ENCODE data around the gene MRPL1.
"Not testable (repeated sequence)": the region's sequence is repeated elsewhere in the genome, so short reads cannot be mapped to it uniquely, and the experiment has no call there.

The MRPL1 gene

DNA sequence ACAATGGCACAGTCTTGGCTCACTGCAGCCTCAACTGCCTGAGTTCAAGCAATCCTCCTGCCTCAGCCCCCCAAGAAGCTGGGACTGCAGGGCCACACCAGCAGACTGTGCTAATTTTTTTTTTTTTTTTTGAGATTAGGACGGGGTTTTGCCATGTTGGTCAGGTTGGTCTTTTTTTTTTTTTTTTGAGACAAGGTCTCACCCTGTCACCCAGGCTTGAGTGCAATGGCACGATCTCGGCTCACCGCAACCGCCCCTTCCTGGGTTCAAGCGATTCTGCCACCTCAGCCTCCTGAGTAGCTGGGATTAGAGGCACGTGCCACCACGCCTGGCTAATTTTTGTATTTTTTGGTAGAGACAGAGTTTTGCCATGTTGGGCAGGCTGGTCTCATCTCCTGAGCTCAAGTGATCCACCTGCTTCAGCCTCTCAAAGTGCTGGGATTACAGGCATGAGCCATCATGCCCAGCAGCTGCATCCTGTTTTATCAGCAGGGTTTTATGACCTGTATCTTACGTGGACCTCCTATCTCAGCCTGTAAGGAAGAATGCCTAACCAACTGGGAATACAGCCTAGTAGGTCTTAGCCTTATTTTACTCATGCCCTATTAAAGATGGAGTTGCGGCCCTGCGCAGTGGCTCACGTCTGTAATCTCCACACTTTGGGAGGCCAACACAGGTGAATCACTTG lies 13.2 kb upstream of the MRPL1 start:
- no peak for DNase-seq (ENCODE audit: low read depth)

DNA sequence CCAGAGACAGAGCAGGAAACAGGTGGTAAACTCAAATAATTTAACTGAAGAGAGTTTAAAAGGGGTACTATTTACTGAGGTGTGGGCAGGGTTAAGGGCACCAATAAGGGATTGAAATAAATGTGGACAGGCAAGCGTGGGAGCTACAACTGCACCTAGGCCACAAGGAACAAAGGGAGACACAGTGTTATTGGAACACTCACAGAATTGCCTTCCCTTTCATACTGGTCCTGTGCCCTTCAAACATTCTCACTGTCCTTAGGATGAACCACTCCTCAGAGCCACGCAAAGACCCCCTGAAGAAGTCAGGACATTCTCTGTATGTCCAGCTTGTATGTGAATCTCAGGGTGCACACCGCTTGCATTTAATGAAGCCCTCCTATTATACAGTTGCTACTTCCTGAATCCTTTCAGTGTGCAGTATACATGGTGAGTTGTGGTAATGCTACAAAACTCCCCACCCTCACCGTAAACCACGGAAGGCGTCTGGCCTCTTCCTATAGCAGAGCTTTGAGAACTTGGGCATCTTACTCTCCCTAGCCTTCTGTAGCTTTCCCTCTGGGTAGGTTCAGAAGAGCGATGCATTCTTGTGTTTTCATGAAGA lies 9.6 kb upstream of the MRPL1 start:
- peak; percentile 33 for DNase-seq (ENCODE audit: low read depth)

DNA sequence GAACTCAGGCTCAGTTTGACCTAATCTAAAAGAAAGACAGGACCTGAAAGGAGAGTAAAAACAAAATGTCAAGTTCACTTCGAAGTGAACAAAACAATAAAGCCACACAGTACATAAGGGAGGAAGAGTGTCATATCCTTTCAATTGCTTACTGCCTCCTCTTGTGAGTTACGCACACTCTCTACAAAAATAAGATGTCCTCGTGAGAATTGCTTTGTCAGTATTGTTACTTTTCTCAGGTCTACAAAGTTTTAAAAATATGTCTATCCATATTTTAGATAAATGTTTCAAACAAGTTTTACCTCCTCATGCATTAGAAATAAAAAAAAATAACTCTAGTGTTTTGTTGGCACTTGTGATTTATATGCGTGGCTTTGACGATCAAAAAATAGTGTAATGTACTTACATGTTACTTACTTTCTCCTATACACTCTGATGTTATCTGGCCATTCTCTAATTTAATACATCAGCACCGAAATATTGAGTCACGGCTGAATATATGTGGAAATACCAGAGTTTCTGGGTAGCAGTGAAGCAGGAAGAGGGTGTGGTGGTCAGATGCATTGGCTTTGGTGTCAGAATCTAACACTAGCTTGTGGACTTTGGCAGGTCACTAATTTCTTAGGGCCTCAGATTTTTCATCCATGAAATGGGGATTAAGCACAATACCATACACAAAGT lies 8.1 kb upstream of the MRPL1 start:
- DNase-seq (ENCODE audit: low read depth) = no peak

DNA sequence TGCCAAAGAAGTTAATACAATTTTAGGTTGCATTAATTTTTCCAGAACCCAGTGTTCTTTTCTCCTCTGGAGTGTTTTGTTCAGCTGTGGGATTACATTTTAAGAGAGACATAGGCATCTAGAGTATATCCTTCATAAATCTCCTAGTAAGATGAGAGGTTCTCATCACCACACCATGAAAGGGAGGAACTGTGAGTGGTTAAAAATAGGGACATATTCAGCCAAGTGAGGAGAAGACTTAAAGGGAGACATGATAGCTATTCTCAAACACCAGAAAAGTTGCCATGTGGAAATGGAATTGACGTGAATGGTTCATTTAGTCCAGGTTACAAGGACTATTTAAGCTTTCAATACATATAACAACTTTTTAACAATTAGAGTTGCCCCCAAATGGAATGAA lies 6.5 kb upstream of the MRPL1 start:
- no peak for DNase-seq (ENCODE audit: low read depth)

DNA sequence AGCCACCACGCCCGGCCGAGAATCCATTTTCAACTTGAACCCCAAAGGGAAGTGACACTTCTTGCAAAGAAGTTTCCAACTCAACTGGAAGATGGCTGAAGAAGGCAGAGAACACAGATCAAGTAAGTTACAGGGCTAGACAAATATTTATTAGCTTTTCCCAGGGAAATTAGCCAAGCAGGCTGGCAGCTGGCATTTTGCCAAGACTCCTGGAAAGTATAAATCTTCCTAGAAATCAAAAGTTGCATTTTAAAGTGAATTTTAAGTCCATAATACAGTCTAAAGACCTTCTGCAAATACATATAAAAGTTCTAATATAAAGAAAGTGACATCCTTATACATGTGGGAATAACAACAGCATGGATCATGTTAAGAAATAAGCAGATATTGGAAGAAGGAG lies 3.4 kb upstream of the MRPL1 start:
- no peak for DNase-seq (ENCODE audit: low read depth)

DNA sequence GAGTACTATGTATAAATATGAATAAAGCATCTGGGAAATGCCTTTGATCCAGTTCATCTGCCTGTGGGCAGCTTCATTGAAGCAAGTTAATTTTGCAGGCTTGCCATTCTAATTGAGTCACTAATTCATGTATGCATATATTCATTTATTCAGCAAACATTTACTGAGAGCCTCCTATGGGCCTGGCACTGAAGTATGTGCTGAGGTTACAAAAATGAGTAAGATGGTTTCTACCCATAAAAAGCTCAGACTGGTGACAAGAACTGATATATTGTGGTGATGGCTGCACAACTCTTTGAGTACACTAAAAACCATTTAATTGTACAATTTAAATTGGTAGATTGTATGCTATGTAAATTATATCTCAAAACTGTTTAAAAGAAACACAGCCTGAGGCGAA lies 1.1 kb upstream of the MRPL1 start:
- DNase-seq (ENCODE audit: low read depth) = no peak

DNA sequence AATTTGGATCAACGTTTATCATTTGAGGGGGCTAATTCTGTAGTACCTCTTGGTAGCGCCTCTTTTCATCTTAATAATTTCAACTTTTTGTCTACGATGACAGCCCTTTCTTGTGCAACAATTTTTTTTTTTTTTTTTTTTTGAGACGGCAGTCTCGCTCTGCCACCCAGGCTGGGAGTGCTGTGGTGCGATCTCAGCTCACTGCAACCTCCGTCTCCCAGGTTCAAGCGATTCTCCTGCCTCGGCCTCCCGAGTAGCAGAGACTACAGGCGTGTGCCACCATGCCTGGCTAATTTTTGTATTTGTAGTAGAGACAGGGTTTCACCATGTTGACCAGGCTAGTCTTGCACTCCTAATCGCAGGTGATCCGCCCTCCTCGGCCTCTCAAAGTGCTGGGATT lies 711 bp downstream of the MRPL1 start:
- DNase-seq (ENCODE audit: low read depth) = not testable (repeated sequence)

DNA sequence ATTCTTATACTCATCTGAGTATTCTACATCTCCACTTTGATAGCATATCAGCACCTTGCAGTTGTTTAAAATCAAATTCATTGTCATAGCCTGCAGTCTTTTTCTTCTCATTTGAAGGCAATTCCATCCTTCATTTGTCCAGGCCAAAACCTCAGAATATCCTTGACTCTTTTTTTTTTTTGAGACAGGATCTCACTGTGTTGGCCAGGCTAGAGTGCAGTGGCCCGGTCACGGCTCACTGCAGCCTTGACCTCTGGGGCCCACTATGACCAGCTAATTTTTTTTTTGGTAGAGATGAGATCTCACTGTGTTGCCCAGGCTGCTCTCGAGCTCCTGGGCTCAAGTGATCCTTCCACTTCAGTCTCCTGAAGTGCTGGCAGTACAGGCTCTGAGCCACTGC lies 2.6 kb downstream of the MRPL1 start:
- no peak for DNase-seq (ENCODE audit: low read depth)

DNA sequence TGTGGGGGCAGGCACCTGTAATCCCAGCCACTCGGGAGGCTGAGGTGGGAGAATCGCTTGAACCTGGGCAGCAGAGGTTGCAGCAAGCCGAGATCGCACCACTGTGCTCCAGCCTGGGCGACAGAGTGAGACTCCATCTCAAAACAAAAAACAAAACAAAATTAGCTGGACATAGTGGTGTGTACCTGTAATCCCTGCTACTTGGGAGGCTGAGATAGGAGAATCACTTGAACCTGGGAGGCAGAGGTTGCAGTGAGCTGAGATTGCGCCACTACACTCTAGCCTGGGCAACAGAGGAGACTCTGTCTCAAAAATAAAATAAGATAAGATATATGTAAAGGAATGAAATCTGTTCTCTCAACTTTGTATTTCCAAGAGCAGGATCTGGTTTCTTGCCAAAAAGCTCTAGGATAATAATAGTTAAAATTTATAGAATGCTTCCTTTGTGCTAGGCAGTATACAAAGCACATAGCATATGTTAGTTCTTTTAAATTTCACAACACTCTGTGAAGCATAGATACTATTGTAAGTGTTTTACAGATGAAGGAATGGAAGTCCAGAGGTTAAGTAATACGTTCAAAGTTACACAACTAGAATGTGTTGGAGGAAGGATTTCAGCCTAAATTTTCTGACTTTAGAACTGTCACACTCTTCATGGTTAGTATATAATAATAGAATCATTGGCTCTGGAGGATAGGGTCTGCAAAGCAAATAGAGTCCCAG lies 10.3 kb downstream of the MRPL1 start:
- DNase-seq (ENCODE audit: low read depth) = no peak

DNA sequence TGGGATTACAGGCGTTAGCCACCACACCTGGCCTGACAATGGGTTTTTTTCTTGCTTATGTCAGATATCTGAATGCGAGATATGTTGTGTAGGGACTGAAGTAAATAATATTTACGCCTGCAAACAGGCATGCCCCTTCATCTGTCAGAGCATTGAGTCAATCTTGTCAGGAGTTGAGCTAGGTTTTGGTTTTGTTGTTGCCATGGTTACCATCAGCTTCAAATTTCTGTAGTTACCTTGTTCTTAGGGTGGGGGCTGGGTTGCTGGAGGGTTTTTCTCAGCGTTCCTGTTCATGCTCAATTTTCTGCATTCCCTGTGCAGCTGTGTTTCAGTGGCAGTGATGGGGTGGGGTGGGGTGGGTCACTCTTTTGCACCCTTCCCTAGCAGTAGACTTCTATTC lies 14.5 kb downstream of the MRPL1 start:
- DNase-seq (ENCODE audit: low read depth) = no peak

DNA sequence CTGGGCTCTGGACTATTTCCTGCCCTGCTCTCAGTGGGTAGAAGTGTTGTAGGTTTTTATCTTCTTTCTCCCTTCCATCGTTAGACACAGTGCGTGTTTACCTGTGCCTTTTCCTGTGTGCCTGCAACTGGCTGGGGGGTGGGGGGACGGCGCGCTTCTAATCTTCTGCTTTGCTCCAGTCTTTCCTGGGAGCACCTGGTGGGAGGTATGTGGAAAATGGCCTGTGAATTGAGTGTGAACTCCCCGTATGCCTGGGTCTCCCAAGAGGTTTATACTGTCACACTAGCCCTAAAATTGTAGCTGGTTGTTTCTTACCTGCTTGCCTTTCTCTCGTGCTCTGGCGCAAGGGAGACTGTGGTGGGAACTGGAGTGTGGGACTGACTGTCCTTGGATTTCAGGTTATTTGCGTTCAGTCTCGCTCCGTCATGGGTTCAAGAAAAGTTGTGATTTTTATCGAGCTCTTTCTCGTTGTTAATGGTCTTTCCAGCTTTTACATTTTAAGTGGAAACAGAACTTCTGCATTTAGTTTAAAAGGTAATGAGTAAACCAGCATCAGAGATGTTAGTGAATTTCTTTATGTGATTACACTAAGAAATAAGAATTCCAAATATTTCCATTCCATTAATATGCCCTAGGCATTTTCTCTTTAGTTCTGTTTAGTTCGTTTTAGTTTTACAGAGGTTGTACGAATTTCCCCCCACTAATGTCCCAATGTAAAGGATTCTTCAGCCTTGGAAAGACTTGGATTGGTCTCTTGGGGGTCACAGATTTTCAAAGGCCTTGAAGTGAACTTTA lies 15.3 kb downstream of the MRPL1 start:
- no peak for DNase-seq (ENCODE audit: low read depth)

DNA sequence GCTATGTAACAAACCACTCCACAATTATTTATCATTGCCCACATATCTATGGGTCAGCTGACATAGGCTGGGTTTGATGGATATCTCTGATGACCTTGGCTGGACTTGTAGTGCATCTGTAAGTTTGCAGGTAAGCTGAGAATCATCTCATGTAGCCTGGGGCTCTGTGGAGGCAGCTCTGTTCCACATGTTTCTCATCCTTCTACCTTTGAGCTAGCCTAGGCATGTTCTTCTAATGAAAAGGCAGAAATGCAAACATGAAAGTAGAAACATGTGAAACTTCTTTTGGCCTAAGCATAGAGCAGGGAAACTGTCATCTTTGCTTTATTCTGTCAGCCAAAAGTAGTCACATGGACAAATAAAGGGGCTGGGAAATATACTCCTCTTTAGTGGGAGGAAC lies 18.2 kb downstream of the MRPL1 start:
- DNase-seq (ENCODE audit: low read depth) = no peak

DNA sequence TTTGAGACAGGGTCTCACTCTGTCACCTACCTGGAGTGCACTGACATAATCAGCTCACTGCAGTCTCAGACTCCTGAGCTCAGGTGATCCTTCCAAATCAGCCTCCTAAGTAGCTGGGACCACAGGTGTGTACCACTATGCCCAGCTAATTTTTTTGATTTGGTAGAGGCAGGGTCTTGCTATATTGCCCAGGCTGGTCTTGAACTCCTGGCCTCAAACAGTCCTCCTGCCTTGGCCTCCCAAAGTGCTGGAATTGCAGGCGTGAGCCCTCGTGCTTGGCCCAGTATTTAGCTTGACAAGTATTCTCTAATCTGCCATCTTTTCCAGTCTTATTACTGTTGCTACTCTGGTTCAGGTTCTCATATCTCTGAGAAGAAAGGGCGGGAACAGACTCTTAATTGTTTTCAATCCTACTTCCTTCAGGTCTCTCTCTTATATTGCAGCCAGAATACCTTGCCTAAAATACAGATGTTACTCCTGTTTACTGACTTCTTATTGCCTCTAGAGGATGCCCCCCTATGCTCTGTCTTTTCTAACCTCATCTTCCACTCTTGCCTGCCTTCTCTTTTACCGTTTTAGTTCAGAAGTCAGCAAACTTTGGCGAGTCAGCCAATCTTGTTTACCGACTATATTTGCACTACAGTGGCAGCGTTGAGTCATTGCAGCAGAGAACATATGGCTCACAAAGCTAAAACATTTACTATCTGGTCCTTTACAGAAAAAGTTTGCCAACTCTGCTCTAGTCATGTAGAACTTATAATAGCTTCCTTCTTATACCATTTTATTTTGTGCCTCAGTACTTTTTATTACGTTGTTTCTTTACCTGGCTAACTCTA lies 19.0 kb downstream of the MRPL1 start:
- no peak for DNase-seq (ENCODE audit: low read depth)

DNA sequence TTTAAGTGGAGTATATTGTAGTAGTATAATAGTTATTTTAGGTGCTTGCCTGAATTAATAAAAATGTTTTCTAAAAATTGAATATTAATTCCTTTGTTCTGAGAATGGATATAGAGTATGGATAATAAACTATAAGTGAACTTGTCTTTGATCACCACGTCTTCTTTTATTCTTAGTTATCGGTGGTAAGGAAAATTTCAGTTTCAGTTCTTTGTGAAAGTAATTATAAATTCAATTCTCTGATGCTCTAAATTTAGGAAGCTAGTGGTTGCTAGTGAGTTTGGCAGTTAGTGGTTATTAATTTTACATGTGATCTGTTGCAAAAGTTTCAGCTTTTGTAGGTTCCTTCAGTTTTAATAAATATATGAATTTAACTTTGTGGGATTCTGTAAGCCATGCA lies 30.8 kb downstream of the MRPL1 start:
- no peak for DNase-seq (ENCODE audit: low read depth)

DNA sequence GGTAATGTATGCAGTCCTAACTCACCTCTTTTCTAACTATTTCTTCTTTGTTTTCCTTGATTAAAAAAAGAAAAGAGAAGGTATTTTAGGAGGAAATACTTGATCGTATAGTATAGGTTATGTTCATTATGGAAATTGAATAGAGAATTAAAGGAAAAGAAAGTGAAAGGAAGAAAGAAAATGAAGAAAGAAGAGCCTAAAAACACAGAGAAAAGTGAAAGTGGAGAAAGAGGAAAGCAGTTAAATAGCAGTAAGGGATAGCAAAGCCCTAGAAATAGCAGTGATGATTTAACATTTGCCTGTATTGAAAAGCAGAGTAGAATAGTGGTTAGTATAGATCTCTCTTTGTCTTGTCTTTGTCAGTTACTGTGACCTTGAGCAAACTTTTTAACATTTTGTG lies 37.0 kb downstream of the MRPL1 start:
- DNase-seq (ENCODE audit: low read depth) = no peak

DNA sequence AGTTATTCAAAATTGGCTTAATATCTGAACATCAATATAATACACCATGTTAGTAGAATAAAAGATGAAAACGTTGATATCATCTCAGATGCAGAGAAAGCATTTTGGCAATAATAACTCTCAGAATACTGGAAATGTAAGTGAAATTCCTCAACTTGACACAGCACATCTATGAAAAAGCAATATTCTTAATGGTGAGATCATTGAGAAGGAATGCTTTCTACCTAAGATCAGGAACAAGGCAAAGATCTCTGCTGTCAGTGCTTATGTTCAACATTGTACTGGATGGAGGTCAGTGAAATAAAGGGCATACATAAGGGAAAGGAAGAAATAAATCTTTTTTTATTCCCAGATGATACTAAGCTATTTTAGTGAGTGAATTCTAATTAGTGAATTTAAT lies 40.6 kb downstream of the MRPL1 start:
- no peak for DNase-seq (ENCODE audit: low read depth)

DNA sequence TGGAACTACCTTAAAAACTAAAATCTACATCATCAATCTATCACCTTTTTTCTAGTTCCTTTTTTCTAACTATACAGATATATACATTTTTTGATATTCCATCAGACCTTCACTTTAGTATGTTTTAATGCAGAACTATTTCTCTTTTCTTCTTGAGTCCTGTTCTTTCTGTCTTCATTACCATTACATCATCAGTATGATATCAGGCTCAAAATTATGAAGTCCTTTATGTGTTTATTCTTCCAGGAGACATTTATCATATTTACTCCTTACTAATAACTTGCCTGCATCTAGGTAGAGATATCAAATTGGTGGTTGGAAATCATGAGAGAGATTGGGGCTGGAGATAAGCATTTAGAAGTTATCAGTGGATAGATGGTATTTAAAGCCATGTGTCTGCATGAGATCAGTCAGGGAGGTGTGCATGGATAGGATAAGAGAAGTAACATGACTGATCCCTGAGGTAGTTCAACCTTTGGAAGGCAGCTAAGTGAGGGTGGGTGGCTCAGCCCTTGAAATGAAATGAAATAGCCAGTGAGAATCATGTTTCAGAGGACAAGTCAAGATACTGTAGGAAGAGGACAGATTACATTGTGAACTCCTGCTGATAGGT lies 43.1 kb downstream of the MRPL1 start:
- DNase-seq (ENCODE audit: low read depth) = no peak

DNA sequence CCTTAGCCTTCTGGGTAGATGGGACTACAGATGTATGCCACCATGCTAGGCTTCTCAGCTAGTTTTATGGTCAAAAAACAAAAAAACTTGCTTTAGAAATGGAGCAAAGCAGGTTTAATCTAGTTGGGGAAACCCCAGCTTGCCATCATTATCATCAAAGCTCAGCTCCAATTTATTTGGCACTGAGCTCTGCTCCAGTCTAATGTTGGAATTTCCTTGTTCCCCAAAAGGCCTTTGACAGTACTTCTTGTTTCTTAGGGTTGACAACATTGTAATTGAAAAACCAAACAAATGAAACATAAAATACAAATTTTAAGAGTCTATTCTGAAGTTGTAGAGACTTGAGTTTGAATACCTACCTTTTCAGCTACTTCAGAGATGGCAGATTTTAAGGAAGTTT lies 48.0 kb downstream of the MRPL1 start:
- DNase-seq (ENCODE audit: low read depth) = no peak

DNA sequence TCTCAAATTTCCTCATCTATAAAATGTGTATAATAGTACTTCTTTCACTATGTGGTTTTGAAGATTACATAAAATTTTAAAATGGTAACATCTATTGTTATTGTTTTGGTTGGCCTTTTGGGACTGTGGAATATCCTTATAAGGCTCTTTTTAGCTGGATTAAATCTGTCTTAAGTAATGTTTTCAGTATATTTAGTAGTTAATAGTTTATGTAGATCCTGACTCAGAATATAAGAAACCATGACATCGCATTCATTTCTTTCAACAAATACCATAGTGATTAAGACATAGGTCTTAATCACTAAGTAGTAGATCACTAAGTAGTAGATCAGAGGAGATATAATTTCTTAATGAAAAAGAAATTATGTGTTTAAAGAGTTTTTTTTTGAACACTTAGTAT lies 48.5 kb downstream of the MRPL1 start:
- no peak for DNase-seq (ENCODE audit: low read depth)

DNA sequence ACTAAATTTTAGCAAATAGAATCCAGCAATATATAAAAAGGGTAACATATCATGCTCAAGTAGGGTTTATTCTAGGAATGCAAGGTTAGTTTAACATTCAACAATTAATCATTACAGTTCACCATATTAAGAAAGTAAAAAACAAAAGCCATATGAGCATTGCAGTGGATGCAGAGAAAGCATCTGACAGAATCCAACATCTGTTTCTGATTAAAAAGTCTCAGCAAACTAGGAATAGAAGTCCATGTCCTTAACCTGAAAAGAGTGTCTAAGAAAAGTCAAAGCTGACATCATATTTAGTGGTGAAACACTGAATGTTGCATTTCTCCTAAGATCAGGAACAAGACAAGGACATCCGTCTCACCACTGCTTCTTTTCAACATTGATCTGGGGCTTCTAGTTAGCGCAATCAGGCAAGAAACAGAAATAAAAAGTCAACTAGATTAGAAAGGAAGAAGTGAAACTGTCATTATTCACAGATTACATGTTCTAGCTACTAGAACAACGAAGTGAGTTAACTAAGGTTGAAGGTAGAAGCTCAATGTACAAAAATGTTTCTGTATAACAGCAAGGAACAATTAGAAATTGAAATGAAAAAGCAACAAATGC lies 49.3 kb downstream of the MRPL1 start:
- no peak for DNase-seq (ENCODE audit: low read depth)

Data from stimulated activated CD4-positive, alpha-beta T cell treated with anti-CD3 and anti-CD28 coated beads, Interleukin-2, amount 100 ng/mL, for 4 hours (primary cell).